Upper lobe of left lung (tissue), 6 donors: Measurements from ENCODE around the gene AGAP1. TPM values are rescaled to one million over a fixed set of nuclear protein-coding genes. Genes with fewer than 3 reads are reported as not detected.

Source experiments
- ATAC-seq, 2 donors: fragments of 200-7000 bp; cut with Tn5 transposase; one replicate each; pipeline ENCODE4 v1.9.1; 2022; ENCODE audit warnings: mild to moderate bottlenecking in 2 of 2, moderate library complexity in 2 of 2; ENCODE audit not compliant: low FRiP score in 2 of 2
- DNase-seq, 2 donors: peaks; one replicate each; pipeline ENCODE4 v3.0.0-alpha.2; 2019 to 2020
- H3K27ac ChIP-seq, 4 donors: fragments of 200-600 bp; sonication (generic); one replicate each; pipeline ENCODE4 v1.5.1; 2016 to 2019
- H3K27me3 ChIP-seq, 4 donors: fragments of 200-600 bp; sonication (generic); one replicate each; pipeline ENCODE4 v1.5.1; 2017 to 2019
- H3K36me3 ChIP-seq, 4 donors: fragments of 200-600 bp; sonication (generic); one replicate each; pipeline ENCODE4 v1.5.1; 2016 to 2019
- H3K4me1 ChIP-seq, 4 donors: fragments of 200-600 bp; sonication (generic); one replicate each; pipeline ENCODE4 v1.5.1; 2018 to 2019
- H3K4me3 ChIP-seq, 4 donors: fragments of 200-600 bp; sonication (generic); one replicate each; pipeline ENCODE4 v1.5.1; 2017 to 2019; ENCODE audit warnings: mild to moderate bottlenecking in 2 of 4, moderate library complexity in 1 of 4
- H3K9me3 ChIP-seq, 4 donors: fragments of 200-600 bp; sonication (generic); one replicate each; pipeline ENCODE4 v1.5.1; 2018 to 2019
- EP300 ChIP-seq, 4 donors: sonication (generic); formaldehyde crosslinking; IDR thresholded peaks; one replicate each; pipeline ENCODE4 v1.5.1; 2017; ENCODE audit warnings: antibody characterized with exemption in 4 of 4, control low read depth in 2 of 4
- POLR2A ChIP-seq, 4 donors: fragments of 450-650 bp; IDR thresholded peaks; one replicate each; pipeline ENCODE4 v1.5.1; 2016 to 2017; ENCODE audit warnings: antibody characterized with exemption in 4 of 4, mild to moderate bottlenecking in 2 of 4
- POLR2AphosphoS5 ChIP-seq, 2 donors: sonication (generic); formaldehyde crosslinking; IDR thresholded peaks; one replicate each; pipeline ENCODE4 v1.5.1; 2017; ENCODE audit warnings: antibody characterized with exemption in 2 of 2
- WGBS, 2 donors: methylation state at CpG; one replicate each; pipeline ENCODE4 v1.1.5; 2017 to 2018; 5-methylcytosine and 5-hydroxymethylcytosine counted together
- total RNA-seq, 6 donors: library from RNA; depleted of rRNA in 4 of 6; stranded (reverse); fragments of >200 nt in 4 of 6; gene quantifications; one replicate each; pipeline versions ENCODE4 v1.1.0 to v1.2.1, GENCODE V29; 2016 to 2021
- TF ChIP-seq, protein P1 (sequence below), 6 experiments: fragments of 450-650 bp in 4 of 6; fragments of 200-600 bp in 2 of 6; sonication (generic) in 2 of 6; IDR thresholded peaks; one replicate each; pipeline ENCODE4 v1.5.1; 2016 to 2019; ENCODE audit warnings: antibody characterized with exemption in 6 of 6
- donor health status: DM: no; HTN: no; CAD: no; lungs with moderate emphysema.
- donor health status: DM: no; HTN: yes; CAD: no; lungs with severe emphysema.

Gene AGAP1
- total RNA-seq, 6 donors from 2014 or later, result 25.5 to 45.1 (median 30.7) TPM

DNA sequence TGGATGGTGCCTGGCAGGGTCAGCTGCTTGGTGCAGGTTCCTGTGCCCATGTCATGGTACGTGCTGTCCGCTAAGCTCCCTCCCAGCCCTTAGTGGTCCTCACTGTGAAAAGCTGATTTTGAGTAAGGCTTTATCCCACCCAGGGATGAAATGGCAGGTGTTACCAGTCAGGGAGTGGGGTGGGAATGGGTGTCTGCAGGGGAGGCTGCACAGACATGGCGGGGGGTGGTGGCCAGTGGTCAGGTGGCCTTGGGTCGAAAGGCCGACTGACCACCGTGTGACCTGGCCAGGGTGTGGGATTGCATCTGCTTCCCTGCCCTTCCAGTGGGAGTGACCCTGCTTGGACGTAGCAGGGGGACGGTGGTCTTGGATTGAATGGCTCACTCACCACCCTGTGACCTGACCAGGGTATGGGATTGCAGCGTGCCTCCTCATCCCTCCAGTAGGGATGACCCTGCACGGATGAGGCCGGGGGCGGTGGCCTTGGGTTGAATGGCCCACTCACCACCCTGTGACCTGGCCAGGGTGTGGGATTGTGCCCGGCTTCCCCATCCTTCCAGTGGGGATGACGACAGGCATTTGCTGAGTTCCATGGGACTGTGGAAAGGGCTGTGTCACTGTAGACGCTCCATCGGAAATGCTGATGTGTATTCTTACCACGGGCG, 29.8 kb downstream of the AGAP1 start:
- peak overlapping the region in 1 of 4 donors; percentile 70 for H3K27ac ChIP-seq
- peak in 1 of 2 donors; percentile 20 for DNase-seq
- 92 to 98% methylated on average over 9 to 18 of the region's 18 CpGs for WGBS, 2 donors
- H3K4me3 ChIP-seq, result no peak overlapping the region
- ATAC-seq, result peak; percentile 18 to 37
- no peaks in the 10 kb centered on the region for H3K9me3 ChIP-seq
- no peak for TF ChIP-seq POLR2AphosphoS5 (IDR thresholded peaks at IDR 0.05)
- TF ChIP-seq, protein P1, sequence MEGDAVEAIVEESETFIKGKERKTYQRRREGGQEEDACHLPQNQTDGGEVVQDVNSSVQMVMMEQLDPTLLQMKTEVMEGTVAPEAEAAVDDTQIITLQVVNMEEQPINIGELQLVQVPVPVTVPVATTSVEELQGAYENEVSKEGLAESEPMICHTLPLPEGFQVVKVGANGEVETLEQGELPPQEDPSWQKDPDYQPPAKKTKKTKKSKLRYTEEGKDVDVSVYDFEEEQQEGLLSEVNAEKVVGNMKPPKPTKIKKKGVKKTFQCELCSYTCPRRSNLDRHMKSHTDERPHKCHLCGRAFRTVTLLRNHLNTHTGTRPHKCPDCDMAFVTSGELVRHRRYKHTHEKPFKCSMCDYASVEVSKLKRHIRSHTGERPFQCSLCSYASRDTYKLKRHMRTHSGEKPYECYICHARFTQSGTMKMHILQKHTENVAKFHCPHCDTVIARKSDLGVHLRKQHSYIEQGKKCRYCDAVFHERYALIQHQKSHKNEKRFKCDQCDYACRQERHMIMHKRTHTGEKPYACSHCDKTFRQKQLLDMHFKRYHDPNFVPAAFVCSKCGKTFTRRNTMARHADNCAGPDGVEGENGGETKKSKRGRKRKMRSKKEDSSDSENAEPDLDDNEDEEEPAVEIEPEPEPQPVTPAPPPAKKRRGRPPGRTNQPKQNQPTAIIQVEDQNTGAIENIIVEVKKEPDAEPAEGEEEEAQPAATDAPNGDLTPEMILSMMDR (IDR thresholded peaks at IDR 0.05), result no peak
- no peak for TF ChIP-seq POLR2A (IDR thresholded peaks at IDR 0.05)
- TF ChIP-seq EP300 (IDR thresholded peaks at IDR 0.05), result no peak
- H3K36me3 ChIP-seq, result no peaks in the 10 kb centered on the region
- H3K4me1 ChIP-seq, result peaks cover 18 to 28% (median 25%) of the 10 kb centered on the region in 4 donors
- no peaks in the 10 kb centered on the region for H3K27me3 ChIP-seq

DNA sequence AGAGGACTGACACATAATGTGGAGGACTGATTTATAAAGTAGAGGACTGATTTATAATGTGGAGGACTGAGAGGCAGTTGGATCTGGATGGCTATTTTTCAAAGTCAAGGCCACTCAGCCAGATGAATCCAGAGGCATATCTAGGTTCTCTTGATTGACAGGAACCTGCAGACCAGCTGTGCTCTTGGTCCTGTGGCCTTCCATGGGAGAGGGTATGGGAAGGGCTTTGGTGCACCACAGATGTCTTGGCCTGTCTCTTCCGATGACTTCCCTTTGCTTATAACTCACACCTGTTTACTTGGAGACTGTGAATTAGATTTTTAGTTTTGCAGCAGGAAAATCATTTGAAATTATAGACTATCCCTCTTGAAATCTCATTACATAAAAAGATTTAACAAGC, 32.3 kb downstream of the AGAP1 start:
- Histone ChIP-seq H3K4me3 (no peak overlapping the region), H3K27me3 (no peaks in the 10 kb centered on the region), H3K36me3 (no peaks in the 10 kb centered on the region), H3K4me1 (peaks cover 17 to 23% (median 23%) of the 10 kb centered on the region in 4 donors), H3K27ac (no peak overlapping the region), H3K9me3 (no peaks in the 10 kb centered on the region)
- TF ChIP-seq POLR2A (IDR thresholded peaks at IDR 0.05), result no peak
- TF ChIP-seq EP300 (IDR thresholded peaks at IDR 0.05), result no peak
- no peak for TF ChIP-seq POLR2AphosphoS5 (IDR thresholded peaks at IDR 0.05)
- TF ChIP-seq, protein P1 (IDR thresholded peaks at IDR 0.05), result no peak
- 90 to 93% methylated on average over 1 of the region's 1 CpG for WGBS, 2 donors
- DNase-seq (no peak), ATAC-seq (no peak)

DNA sequence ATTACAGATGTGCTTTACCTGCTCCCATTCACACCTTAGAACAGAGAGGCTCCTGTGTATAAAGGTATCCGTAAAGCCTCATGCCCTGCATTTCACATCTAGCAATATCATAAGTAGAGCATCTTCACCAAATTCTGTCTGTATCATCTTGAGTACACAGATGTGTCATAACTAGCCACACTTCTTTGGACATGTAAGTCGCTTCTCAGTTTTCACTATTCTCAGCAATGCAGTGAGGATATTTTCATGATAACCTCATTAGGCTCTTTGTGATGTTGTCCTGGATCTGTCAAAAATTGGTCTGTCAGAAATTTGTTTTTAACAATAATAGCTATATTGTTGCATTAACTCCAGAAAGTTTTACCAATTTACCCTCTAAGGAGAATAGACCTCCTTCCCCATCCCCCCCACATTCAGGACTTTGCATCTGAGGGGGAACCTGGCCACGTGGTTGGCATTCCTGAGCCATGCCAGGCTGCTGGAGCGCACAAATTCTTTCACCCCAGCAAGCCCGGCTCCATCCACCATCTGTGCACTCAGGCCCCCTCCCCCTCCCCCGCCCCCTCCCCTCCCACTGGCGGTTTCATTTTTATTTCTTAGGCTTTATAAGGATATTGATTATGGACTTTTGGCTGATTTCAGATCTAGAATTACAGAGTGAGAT, 34.1 kb downstream of the AGAP1 start:
- H3K4me1 ChIP-seq, result peaks cover 5 to 13% (median 7%) of the 10 kb centered on the region in 4 donors
- H3K27me3 ChIP-seq, result no peaks in the 10 kb centered on the region
- no peaks in the 10 kb centered on the region for H3K9me3 ChIP-seq
- 43 to 53% methylated on average over 7 of the region's 7 CpGs for WGBS, 2 donors
- no peaks in the 10 kb centered on the region for H3K36me3 ChIP-seq
- TF ChIP-seq, protein P1 (IDR thresholded peaks at IDR 0.05), result no peak
- no peak for TF ChIP-seq POLR2A (IDR thresholded peaks at IDR 0.05)
- no peak for TF ChIP-seq EP300 (IDR thresholded peaks at IDR 0.05)
- no peak for TF ChIP-seq POLR2AphosphoS5 (IDR thresholded peaks at IDR 0.05)
- DNase-seq (no peak), ATAC-seq (no peak)
- no peak overlapping the region for H3K4me3 ChIP-seq
- H3K27ac ChIP-seq, result no peak overlapping the region

DNA sequence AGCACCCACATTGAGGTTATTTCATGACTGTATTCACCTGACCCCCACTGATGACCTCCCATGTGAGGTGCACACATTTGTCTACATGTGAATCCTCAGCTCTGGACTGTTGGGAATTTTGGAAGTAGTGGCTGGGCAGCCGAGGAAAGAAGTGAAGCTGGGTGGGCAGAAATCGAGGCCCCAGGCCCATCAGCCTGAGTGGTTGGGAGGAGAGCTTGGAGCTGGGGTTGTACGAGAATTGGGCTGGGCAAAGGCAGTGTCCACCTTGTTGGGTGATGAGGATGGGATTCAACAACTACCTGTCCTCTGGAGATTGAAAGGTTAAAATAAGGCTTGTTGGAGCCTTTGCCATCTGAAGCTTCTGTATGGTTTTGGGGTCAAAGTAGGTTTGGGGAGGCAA, 35.8 kb downstream of the AGAP1 start:
- Histone ChIP-seq H3K27me3 (no peaks in the 10 kb centered on the region), H3K27ac (no peak overlapping the region), H3K9me3 (no peaks in the 10 kb centered on the region), H3K4me1 (peaks cover 0 to 8% (median 3%) of the 10 kb centered on the region in 4 donors), H3K36me3 (no peaks in the 10 kb centered on the region), H3K4me3 (no peak overlapping the region)
- WGBS, 2 donors, result 88 to 97% methylated on average over 3 of the region's 3 CpGs
- ATAC-seq (no peak), DNase-seq (no peak)
- TF ChIP-seq EP300 (IDR thresholded peaks at IDR 0.05) (no peak), POLR2AphosphoS5 (IDR thresholded peaks at IDR 0.05) (no peak)
- TF ChIP-seq, protein P1 (IDR thresholded peaks at IDR 0.05), result no peak
